Measurements from ENCODE around the gene FCN1.
"Not testable (repeated sequence)": the region's sequence is repeated elsewhere in the genome, so short reads cannot be mapped to it uniquely, and the experiment has no call there.

- not testable (repeated sequence) for TF ChIP-seq POLR2AphosphoS5 (IDR thresholded peaks at IDR 0.05; ENCODE audit: control insufficient read depth, insufficient read depth, low read depth, low read length); LEF1 (IDR thresholded peaks at IDR 0.05); CTCF (IDR thresholded peaks at IDR 0.05 in 2 of 3, conservative IDR thresholded peaks at IDR 0.05 in 1 of 3; ENCODE audit: insufficient read depth in 2 of 3, low read depth in 1 of 3, low read length in 3 of 3); NR2C2 (CRISPR knock-in tag; IDR thresholded peaks at IDR 0.05); NR2C2 (tag; IDR thresholded peaks at IDR 0.05); USF1 (CRISPR knock-in tag; IDR thresholded peaks at IDR 0.05); ZNF274 (IDR thresholded peaks at IDR 0.05; ENCODE audit: borderline replicate concordance, low read depth, low read length); ZBTB33 (CRISPR knock-in tag; IDR thresholded peaks at IDR 0.05); BCL6 (CRISPR knock-in tag; IDR thresholded peaks at IDR 0.05); MAFK (IDR thresholded peaks at IDR 0.05; ENCODE audit: low read length); SMAD3 (CRISPR knock-in tag; conservative IDR thresholded peaks at IDR 0.05)
Measured at GRCh38 chr9:134956387-134956786, 38.7 kb upstream of the FCN1 start.
